HG03558 (cell line): ENCODE measurements around the gene AMIGO1.

Source experiments
- ATAC-seq: cut with Tn5 transposase; IDR thresholded peaks from one replicate; pipeline ENCODE4 v1.9.1; 2021; ENCODE audit warnings: moderate number of reproducible peaks; ENCODE audit not compliant: unreplicated experiment; ENCODE audit errors: extremely low read depth

The AMIGO1 gene

GRCh38 chr1:109532365-109533136 lies 23.0 kb upstream of the AMIGO1 start:
- ATAC-seq: no peak

GRCh38 chr1:109531826-109532364 lies 22.4 kb upstream of the AMIGO1 start:
- no peak for ATAC-seq

GRCh38 chr1:109531380-109531779 lies 21.9 kb upstream of the AMIGO1 start:
- no peak for ATAC-seq

GRCh38 chr1:109530457-109531087 lies 21.0 kb upstream of the AMIGO1 start:
- ATAC-seq: no peak

GRCh38 chr1:109529881-109530456 lies 20.4 kb upstream of the AMIGO1 start:
- ATAC-seq: no peak

- no peak for ATAC-seq
Observed at GRCh38 chr1:109528712-109529111, 19.2 kb upstream of the AMIGO1 start.

- no peak for ATAC-seq
Observed at GRCh38 chr1:109527846-109528695, 18.5 kb upstream of the AMIGO1 start.

GRCh38 chr1:109527098-109527811 lies 17.7 kb upstream of the AMIGO1 start:
- no peak for ATAC-seq

GRCh38 chr1:109523706-109524105 lies 14.2 kb upstream of the AMIGO1 start:
- no peak for ATAC-seq

- no peak for ATAC-seq
Observed at GRCh38 chr1:109522026-109522425, 12.5 kb upstream of the AMIGO1 start.

GRCh38 chr1:109521002-109521951 lies 11.8 kb upstream of the AMIGO1 start:
- no peak for ATAC-seq

GRCh38 chr1:109517337-109517736 lies 7.8 kb upstream of the AMIGO1 start:
- ATAC-seq: no peak

GRCh38 chr1:109516872-109517271 lies 7.3 kb upstream of the AMIGO1 start:
- ATAC-seq: no peak

GRCh38 chr1:109514846-109515245 lies 5.3 kb upstream of the AMIGO1 start:
- ATAC-seq: no peak

- ATAC-seq: no peak
Observed at GRCh38 chr1:109513110-109513710, 3.7 kb upstream of the AMIGO1 start.

GRCh38 chr1:109508873-109509175 lies 703 bp downstream of the AMIGO1 start:
- no peak for ATAC-seq

- no peak for ATAC-seq
Observed at GRCh38 chr1:109508001-109508872, 1.3 kb downstream of the AMIGO1 start.

- no peak for ATAC-seq
Observed at GRCh38 chr1:109504974-109505373, 4.6 kb downstream of the AMIGO1 start.
